SU-DHL-6 (cell line): ENCODE data around the gene KCNK15.

Source experiments
- H2AFZ ChIP-seq: fragments of 200-600 bp; sonication (generic); 2 replicates; pipeline ENCODE4 v1.6.1; 2014; ENCODE audit warnings: low read depth, mild to moderate bottlenecking, moderate library complexity, mixed read lengths, antibody characterized with exemption, low read length; ENCODE audit not compliant: severe bottlenecking
- H3F3A ChIP-seq: fragments of 200-600 bp; shearing (Covaris generic); 2 replicates; pipeline ENCODE4 v1.6.0; 2016; ENCODE audit warnings: antibody characterized with exemption, mild to moderate bottlenecking; ENCODE audit not compliant: insufficient read depth
- H3K27ac ChIP-seq: fragments of 200-600 bp; sonication (generic); 2 replicates; pipeline ENCODE4 v1.5.1; 2016; ENCODE audit warnings: low read depth, mild to moderate bottlenecking, low read length, moderate library complexity, mixed read lengths
- H3K27me3 ChIP-seq: fragments of 200-600 bp; sonication (generic), shearing (Covaris generic); 2 replicates; pipeline ENCODE4 v1.6.0; 2014; ENCODE audit warnings: mild to moderate bottlenecking, low read length
- H3K36me3 ChIP-seq: fragments of 200-600 bp; sonication (generic); 2 replicates; pipeline ENCODE4 v1.6.1; 2014; ENCODE audit warnings: mild to moderate bottlenecking, low read length, mixed read lengths
- H3K4me2 ChIP-seq: fragments of 300-600, 200-600 bp; shearing (Covaris generic), sonication (generic); 2 replicates; pipeline ENCODE4 v1.6.0; 2014; ENCODE audit warnings: low read length, low read depth, mild to moderate bottlenecking; ENCODE audit not compliant: poor library complexity, severe bottlenecking
- H3K4me3 ChIP-seq: fragments of 200-600 bp; sonication (generic); 2 replicates; pipeline ENCODE4 v1.5.1; 2014; ENCODE audit warnings: antibody characterized with exemption, low read length, mild to moderate bottlenecking, mixed read lengths; ENCODE audit not compliant: insufficient read depth, poor library complexity, severe bottlenecking
- H3K79me2 ChIP-seq: fragments of 200-600 bp; sonication (generic); 2 replicates; pipeline ENCODE4 v1.6.1; 2014; ENCODE audit warnings: mild to moderate bottlenecking, low read length, moderate library complexity; ENCODE audit not compliant: insufficient read depth
- H3K9ac ChIP-seq: fragments of 200-600 bp; sonication (generic); 2 replicates; pipeline ENCODE4 v1.7.0; 2014; ENCODE audit warnings: mild to moderate bottlenecking, low read length
- H3K9me2 ChIP-seq: fragments of 200-600 bp; sonication (generic); replicated peaks from 2 replicates; pipeline ENCODE4 v1.6.1; 2014; ENCODE audit warnings: low read length; ENCODE audit not compliant: insufficient read depth
- H3K9me3 ChIP-seq: fragments of 200-600 bp; sonication (generic); 2 replicates; pipeline ENCODE4 v1.6.1; 2014; ENCODE audit warnings: low read length, mixed read lengths; ENCODE audit not compliant: insufficient read depth
- H4K20me1 ChIP-seq: fragments of 200-600 bp; sonication (generic); 2 replicates; pipeline ENCODE4 v1.6.1; 2014; ENCODE audit warnings: low read depth, mild to moderate bottlenecking, antibody characterized with exemption, low read length, moderate library complexity, mixed read lengths
- CTCF ChIP-seq: fragments of 200-600 bp; sonication (generic); IDR thresholded peaks from one replicate; pipeline ENCODE4 v1.5.1; 2017; ENCODE audit warnings: antibody characterized with exemption, mild to moderate bottlenecking, low read length, moderate library complexity; ENCODE audit not compliant: insufficient read depth, poor library complexity, severe bottlenecking
- EZH2phosphoT487 ChIP-seq: fragments of 200-600 bp; sonication (generic), shearing (Covaris generic); conservative IDR thresholded peaks from 2 replicates; pipeline ENCODE4 v1.6.1; 2018; ENCODE audit warnings: mild to moderate bottlenecking, antibody characterized with exemption, low read length, moderate library complexity, mixed read lengths

The KCNK15 gene

GRCh38 chr20:44723391-44723790 is 22.3 kb upstream of the KCNK15 start:
- H3K27ac ChIP-seq, result no peak overlapping the region
- H2AFZ ChIP-seq, result no peak overlapping the region
- no peaks in the 10 kb centered on the region for H3K79me2 ChIP-seq
- no peaks in the 10 kb centered on the region for H3F3A ChIP-seq
- H3K4me3 ChIP-seq, result no peak overlapping the region
- no peaks in the 10 kb centered on the region for H3K9me3 ChIP-seq
- H3K27me3 ChIP-seq, result no peaks in the 10 kb centered on the region
- TF ChIP-seq EZH2phosphoT487, result no peak
- TF ChIP-seq CTCF, result no peak
- no peaks in the 10 kb centered on the region for H3K36me3 ChIP-seq
- no peaks in the 10 kb centered on the region for H3K9me2 ChIP-seq
- H4K20me1 ChIP-seq, result no peaks in the 10 kb centered on the region
- no peak overlapping the region for H3K9ac ChIP-seq
- no peak overlapping the region for H3K4me2 ChIP-seq

- H3K27ac ChIP-seq, result no peak overlapping the region
Observed at GRCh38 chr20:44723798-44724362, 21.8 kb upstream of the KCNK15 start.

GRCh38 chr20:44724423-44725091 is 21.1 kb upstream of the KCNK15 start:
- Histone ChIP-seq H3F3A (no peaks in the 10 kb centered on the region), H4K20me1 (no peaks in the 10 kb centered on the region), H3K79me2 (no peaks in the 10 kb centered on the region), H3K27ac (no peak overlapping the region), H3K27me3 (no peaks in the 10 kb centered on the region), H3K36me3 (no peaks in the 10 kb centered on the region), H3K9me2 (no peaks in the 10 kb centered on the region), H3K4me2 (no peak overlapping the region), H2AFZ (no peak overlapping the region), H3K4me3 (no peak overlapping the region), H3K9me3 (no peaks in the 10 kb centered on the region), H3K9ac (no peak overlapping the region)
- no peak for TF ChIP-seq CTCF
- no peak for TF ChIP-seq EZH2phosphoT487

More at GRCh38 chr20:44723798-44724362, 21.8 kb upstream of the KCNK15 start:
- Histone ChIP-seq H4K20me1 (no peaks in the 10 kb centered on the region), H2AFZ (no peak overlapping the region), H3K9me2 (no peaks in the 10 kb centered on the region), H3K4me2 (no peak overlapping the region), H3K9ac (no peak overlapping the region), H3K27me3 (no peaks in the 10 kb centered on the region), H3K79me2 (no peaks in the 10 kb centered on the region), H3K4me3 (no peak overlapping the region), H3K36me3 (no peaks in the 10 kb centered on the region), H3K9me3 (no peaks in the 10 kb centered on the region), H3F3A (no peaks in the 10 kb centered on the region)
- TF ChIP-seq CTCF (no peak), EZH2phosphoT487 (no peak)
